Panc1 (cell line): Measurements from ENCODE around the gene LOXL3. TPM values are rescaled to one million over a fixed set of nuclear protein-coding genes. Genes with fewer than 3 reads are reported as not detected.

ENCODE experiments used
- ATAC-seq: fragments of 200-7000 bp; cut with Tn5 transposase; 2 replicates; pipeline ENCODE4 v1.9.1; 2020; ENCODE audit warnings: mild to moderate bottlenecking, moderate library complexity
- BruUV-seq: library from RNA; stranded (reverse); fragments of 400-500 nt; replicated peaks from 2 replicates; lab custom pipeline; 2021; lab: Mats Ljungman, UMichigan
- CTCF ChIA-PET: fragments of 300-600 bp; sonication (Branson Sonifier 250); formaldehyde crosslinking; loops from one replicate; lab custom pipeline; 2022; ENCODE audit warnings: antibody characterized with exemption; lab: Charles Lee
- POLR2A ChIA-PET: fragments of 300-600 bp; sonication (Branson Sonifier 250); formaldehyde crosslinking; loops from one replicate; lab custom pipeline; 2022; ENCODE audit warnings: antibody characterized with exemption; lab: Charles Lee
- DNase-seq: peaks from one replicate; pipeline ENCODE4 v3.0.0-alpha.2; 2010; ENCODE audit warnings: low read depth, low spot score
- H3K27ac ChIP-seq: 2 replicates; pipeline ENCODE4 v1.5.1; 2011; ENCODE audit warnings: mild to moderate bottlenecking, low read length, inconsistent platforms
- H3K27me3 ChIP-seq: fragments of 200-500 bp; sonication (Bioruptor generic); 2 replicates; pipeline ENCODE4 v1.6.0; 2014; ENCODE audit warnings: low read length, inconsistent platforms; ENCODE audit not compliant: control insufficient read depth, insufficient read depth
- H3K36me3 ChIP-seq: fragments of 200-500 bp; sonication (Bioruptor generic); 2 replicates; pipeline ENCODE4 v1.5.1; 2014; ENCODE audit warnings: inconsistent platforms, mild to moderate bottlenecking, low read length, moderate library complexity; ENCODE audit not compliant: control insufficient read depth, insufficient read depth
- H3K4me1 ChIP-seq: 2 replicates; pipeline ENCODE4 v1.5.1; 2011; ENCODE audit warnings: inconsistent platforms, mild to moderate bottlenecking, low read length, moderate library complexity; ENCODE audit not compliant: control insufficient read depth, insufficient read depth
- H3K4me3 ChIP-seq, 2 experiments: 2 replicates each; pipeline ENCODE4 v1.5.1; 2011 to 2012; ENCODE audit warnings: low read depth in 2 of 2, low read length in 2 of 2, mild to moderate bottlenecking in 2 of 2, inconsistent platforms in 1 of 2, moderate library complexity in 1 of 2
- H3K9me3 ChIP-seq: fragments of 200-500 bp; sonication (Bioruptor generic); 2 replicates; pipeline ENCODE4 v1.5.1; 2014; ENCODE audit warnings: low read depth, mild to moderate bottlenecking, inconsistent platforms, low read length, moderate library complexity; ENCODE audit not compliant: control insufficient read depth, insufficient read depth
- CTCF ChIP-seq: fragments of 450-650 bp; IDR thresholded peaks from 2 replicates; pipeline ENCODE4 v1.5.1; 2017; ENCODE audit warnings: mild to moderate bottlenecking
- POLR2AphosphoS5 ChIP-seq: IDR thresholded peaks from 2 replicates; pipeline ENCODE4 v1.6.1; 2012; ENCODE audit warnings: mild to moderate bottlenecking, low read depth, low read length, moderate library complexity
- REST ChIP-seq, 2 experiments: IDR thresholded peaks; 2 replicates each; pipeline ENCODE4 v1.6.1; 2011 to 2012; ENCODE audit warnings: low read depth in 2 of 2, control low read depth in 1 of 2, low read length in 1 of 2, mild to moderate bottlenecking in 1 of 2, moderate library complexity in 1 of 2; ENCODE audit not compliant: insufficient read depth in 1 of 2
- SIN3A ChIP-seq: IDR thresholded peaks from 2 replicates; pipeline ENCODE4 v1.6.1; 2012; ENCODE audit warnings: low read depth, mild to moderate bottlenecking, low read length, moderate library complexity, borderline replicate concordance; ENCODE audit not compliant: insufficient read depth
- TCF7L2 ChIP-seq: IDR thresholded peaks from 2 replicates; pipeline ENCODE4 v1.6.1; 2011; ENCODE audit warnings: mild to moderate bottlenecking, low read depth, low read length, inconsistent platforms
- in situ Hi-C: cut with HindIII; loops from 2 replicates; pipeline ENCODE4 v1.10.0; 2016; ENCODE audit warnings: low sequenced_read_pairs, low pct_unique_long_range_greater_than_20kb
- intact Hi-C: fragments of 100-400 bp; cut with micrococcal nuclease; formaldehyde crosslinking; loops from one replicate; pipeline ENCODE4 v1.10.0; 2022; ENCODE audit not compliant: unreplicated experiment
- total RNA-seq: library from RNA; stranded (reverse); gene quantifications from one replicate; pipeline ENCODE4 v1.2.1, GENCODE V29; 2021; ENCODE audit not compliant: unreplicated experiment

LOXL3 gene
- total RNA-seq, 1 experiment from 2014 or later, result 1.0 TPM

GRCh38 chr2:74502720-74503505 is 50.8 kb downstream of the LOXL3 start:
- Histone ChIP-seq H3K4me1 (peaks cover 55% of the 10 kb centered on the region), H3K9me3 (no peaks in the 10 kb centered on the region), H3K4me3 (peak overlapping the region; percentile 86 to 94), H3K36me3 (peaks cover 2% of the 10 kb centered on the region), H3K27me3 (no peaks in the 10 kb centered on the region), H3K27ac (peak overlapping the region; percentile 98)
- DNase-seq, result no peak
- in situ Hi-C loops (no loop called here), intact Hi-C loops (loop anchor here (10.0 kb wide), 1 partner anchor 82 kb away; no protein-coding TSS in a partner anchor)
- ATAC-seq, result peak; percentile 56
- POLR2A ChIA-PET, result no interaction called here
- no TSS peak for BruUV-seq
- CTCF ChIA-PET, result interaction anchor here (0.6 kb wide), 1 partner anchor 82 kb away, joined by 7 read pairs; no protein-coding TSS in a partner anchor
- TF ChIP-seq TCF7L2 (peak; percentile 61; the same call in 1 of the 2 replicates), REST (IDR thresholded peaks at IDR 0.05; ENCODE audit: insufficient read depth in 1 of 2, low read depth in 2 of 2, low read length in 1 of 2) (0 out of 4 replicates have a peak, but pooled peaks of 1 of the 2 experiments have one; percentile 4), POLR2AphosphoS5 (peak; percentile 85), CTCF (peak; percentile 85), SIN3A (0 out of 2 replicates have a peak, but pooled peaks have one; percentile 76)

GRCh38 chr2:74502147-74502719 is 51.5 kb downstream of the LOXL3 start:
- CTCF ChIA-PET, result interaction anchor here (0.9 kb wide), 1 partner anchor 84 kb away, joined by 3 read pairs; no protein-coding TSS in a partner anchor
- ATAC-seq (no peak), DNase-seq (no peak)
- no peaks in the 10 kb centered on the region for H3K9me3 ChIP-seq
- intact Hi-C loops, result loop anchor here (10.0 kb wide), 1 partner anchor 83 kb away; no protein-coding TSS in a partner anchor
- H3K4me1 ChIP-seq, result peaks cover 55% of the 10 kb centered on the region
- in situ Hi-C loops, result no loop called here
- H3K4me3 ChIP-seq, result peak overlapping the region; percentile 86 to 94
- H3K27me3 ChIP-seq, result no peaks in the 10 kb centered on the region
- no peaks in the 10 kb centered on the region; the same call in 1 of the 2 replicates for H3K36me3 ChIP-seq
- H3K27ac ChIP-seq, result peak overlapping the region; percentile 98
- TF ChIP-seq REST (IDR thresholded peaks at IDR 0.05; ENCODE audit: insufficient read depth in 1 of 2, low read depth in 2 of 2, low read length in 1 of 2) (0 out of 4 replicates have a peak, but pooled peaks of 1 of the 2 experiments have one; percentile 25), CTCF (no peak)
- no TSS peak for BruUV-seq
- POLR2A ChIA-PET, result no interaction called here
